GM23338 (cell line): ENCODE measurements around the gene SF1. TPM values are rescaled to one million over a fixed set of nuclear protein-coding genes. Genes with fewer than 3 reads are reported as not detected.

Experiments used
- ATAC-seq: fragments of 200-7000 bp; cut with Tn5 transposase; 3 replicates; pipeline ENCODE4 v1.9.1; 2020
- DNase-seq: peaks from one replicate; pipeline ENCODE4 v3.0.0-alpha.2; 2015; ENCODE audit warnings: low spot score
- H2AFZ ChIP-seq: fragments of 200-600 bp; sonication (generic); 2 replicates; pipeline ENCODE4 v1.8.0; 2016; ENCODE audit warnings: antibody characterized with exemption, mild to moderate bottlenecking, moderate library complexity
- H3F3A ChIP-seq: fragments of 200-600 bp; sonication (generic); replicated peaks from 2 replicates; pipeline ENCODE4 v1.8.0; 2017; ENCODE audit warnings: antibody characterized with exemption, mixed run types, low read depth
- H3K27ac ChIP-seq: fragments of 200-600 bp; sonication (generic); 2 replicates; pipeline ENCODE4 v1.6.1; 2016; ENCODE audit warnings: low read depth
- H3K27me3 ChIP-seq: fragments of 200-600 bp; sonication (generic); 2 replicates; pipeline ENCODE4 v1.8.0; 2016; ENCODE audit warnings: mild to moderate bottlenecking, mixed run types, moderate library complexity; ENCODE audit not compliant: insufficient read depth
- H3K36me3 ChIP-seq: fragments of 200-600 bp; sonication (generic); 2 replicates; pipeline ENCODE4 v1.8.0; 2016; ENCODE audit warnings: mild to moderate bottlenecking; ENCODE audit not compliant: insufficient read depth
- H3K4me1 ChIP-seq: fragments of 200-600 bp; sonication (generic); 2 replicates; pipeline ENCODE4 v1.8.0; 2016; ENCODE audit warnings: mild to moderate bottlenecking, moderate library complexity; ENCODE audit not compliant: insufficient read depth
- H3K4me2 ChIP-seq: fragments of 200-600 bp; sonication (generic); 2 replicates; pipeline ENCODE4 v1.7.1; 2017; ENCODE audit warnings: mixed run types
- H3K4me3 ChIP-seq: fragments of 200-600 bp; sonication (generic); 2 replicates; pipeline ENCODE4 v1.6.1; 2016; ENCODE audit warnings: mixed run types
- H3K79me2 ChIP-seq: fragments of 200-600 bp; sonication (generic); replicated peaks from 2 replicates; pipeline ENCODE4 v1.8.0; 2017; ENCODE audit warnings: mild to moderate bottlenecking; ENCODE audit not compliant: insufficient read depth
- H3K9me2 ChIP-seq: fragments of 200-600 bp; sonication (generic); 2 replicates; pipeline ENCODE4 v1.8.0; 2017; ENCODE audit not compliant: insufficient read depth
- H4K20me1 ChIP-seq: fragments of 200-600 bp; sonication (generic); replicated peaks from 2 replicates; pipeline ENCODE4 v1.8.0; 2017; ENCODE audit warnings: mild to moderate bottlenecking; ENCODE audit not compliant: insufficient read depth
- H3K27ac Mint-ChIP-seq: 2 replicates; pipeline ENCODE4 v1.8.0; 2020; ENCODE audit warnings: inconsistent platforms, mild to moderate bottlenecking, moderate library complexity, mixed read lengths
- H3K27me3 Mint-ChIP-seq: 3 replicates; pipeline ENCODE4 v1.8.0; 2022; ENCODE audit warnings: low read depth, mild to moderate bottlenecking, moderate library complexity, mixed read lengths, inconsistent platforms; ENCODE audit not compliant: insufficient read depth, poor library complexity
- H3K36me3 Mint-ChIP-seq: 3 replicates; pipeline ENCODE4 v1.8.0; 2021; ENCODE audit warnings: low read depth, mild to moderate bottlenecking, inconsistent platforms, moderate library complexity, mixed read lengths
- H3K4me1 Mint-ChIP-seq: 3 replicates; pipeline ENCODE4 v1.8.0; 2020; ENCODE audit warnings: mild to moderate bottlenecking, inconsistent platforms, mixed read lengths
- H3K4me3 Mint-ChIP-seq: 3 replicates; pipeline ENCODE4 v1.8.0; 2021; ENCODE audit warnings: moderate library complexity, mild to moderate bottlenecking, inconsistent platforms, mixed read lengths
- H3K9me3 Mint-ChIP-seq: 3 replicates; pipeline ENCODE4 v1.8.0; 2020; ENCODE audit warnings: moderate library complexity, mild to moderate bottlenecking, inconsistent platforms, mixed read lengths
- CTCF ChIP-seq, 2 experiments: fragments of 200-600 bp in 1 of 2; sonication (generic) in 1 of 2; conservative IDR thresholded peaks; 2 replicates each; pipeline versions ENCODE4 v1.5.1 to v1.6.1; 2016 to 2017; ENCODE audit warnings: antibody characterized with exemption in 2 of 2, low read depth in 2 of 2, mild to moderate bottlenecking in 2 of 2, moderate library complexity in 1 of 2
- NANOG ChIP-seq: IDR thresholded peaks from 2 replicates; pipeline ENCODE4 v1.6.1; 2016; ENCODE audit warnings: antibody characterized with exemption, borderline replicate concordance
- REST ChIP-seq: IDR thresholded peaks from one replicate; pipeline ENCODE4 v1.6.1; 2018; ENCODE audit warnings: antibody characterized with exemption; ENCODE audit not compliant: unreplicated experiment
- STAT1 ChIP-seq: IDR thresholded peaks from one replicate; pipeline ENCODE4 v1.6.1; 2016; ENCODE audit warnings: antibody characterized with exemption; ENCODE audit not compliant: unreplicated experiment
- polyA plus RNA-seq: library from polyadenylated mRNA; unstranded; fragments of >200 nt; fragmentation: Nextera tagmentation; extraction: Ambion mirVana; gene quantifications from 2 replicates; pipeline ENCODE4 v1.2.1, GENCODE V29; 2016
- total RNA-seq: library from RNA; depleted of rRNA; stranded (reverse); fragments of >200 nt; shearing (Covaris generic); gene quantifications from 2 replicates; pipeline ENCODE4 v1.2.3, GENCODE V29; 2014

The SF1 gene
- total and polyA plus RNA-seq, 2 experiments from 2014 or later = 76.9 to 252 TPM

GRCh38 chr11:64743591-64744543 lies 34.5 kb downstream of the SF1 start, which contains the start of gene RASGRP2:
TSS of gene RASGRP2 (minus strand) at chr11:64744142. CDS start at chr11:64742866, 1,276 bp downstream.
- Histone ChIP-seq H3K9me2 (no peaks in the 10 kb centered on the region), H3K36me3 (no peaks in the 10 kb centered on the region), H3K4me3 (peak within 1 kb of the TSS; percentile 84), H3K27me3 (peaks cover 34% of the 10 kb centered on the region), H2AFZ (peak within 1 kb of the TSS; percentile 14; the same call in 1 of the 2 replicates), H4K20me1 (no peaks in the 10 kb centered on the region), H3K4me2 (peak within 1 kb of the TSS; percentile 98), H3K4me1 (peaks cover 31% of the 10 kb centered on the region), H3F3A (peaks cover 18% of the 10 kb centered on the region), H3K27ac (no peak within 1 kb of the TSS), H3K79me2 (no peaks in the 10 kb centered on the region)
- TF ChIP-seq CTCF (conservative IDR thresholded peaks at IDR 0.05; ENCODE audit: low read depth in 2 of 2) (peak; percentile 75 to 86), REST (no peak)
- no peaks in the 10 kb centered on the region; the same call in 2 of the 3 replicates for H3K9me3 Mint-ChIP-seq
- ATAC-seq (peak; percentile 30), DNase-seq (peak; percentile 81)
- H3K27me3 Mint-ChIP-seq = peaks cover 39% of the 10 kb centered on the region
- peak within 1 kb of the TSS; percentile 73 for H3K4me3 Mint-ChIP-seq
- H3K27ac Mint-ChIP-seq = no peak within 1 kb of the TSS
- peaks cover 19% of the 10 kb centered on the region for H3K36me3 Mint-ChIP-seq
- peaks cover 37% of the 10 kb centered on the region for H3K4me1 Mint-ChIP-seq

GRCh38 chr11:64742889-64743590 lies 35.3 kb downstream of the SF1 start:
- DNase-seq (peak; percentile 70), ATAC-seq (peak; percentile 20)
- peaks cover 39% of the 10 kb centered on the region for H3K27me3 Mint-ChIP-seq
- Histone ChIP-seq H4K20me1 (no peaks in the 10 kb centered on the region), H3K4me1 (peaks cover 37% of the 10 kb centered on the region), H3K27me3 (peaks cover 34% of the 10 kb centered on the region), H3K4me2 (peak overlapping the region; percentile 92), H3K9me2 (no peaks in the 10 kb centered on the region), H3K36me3 (no peaks in the 10 kb centered on the region), H3K27ac (no peak overlapping the region), H3K4me3 (peak overlapping the region; percentile 84), H2AFZ (peak overlapping the region; percentile 43), H3F3A (peaks cover 18% of the 10 kb centered on the region), H3K79me2 (no peaks in the 10 kb centered on the region)
- peaks cover 23% of the 10 kb centered on the region for H3K36me3 Mint-ChIP-seq
- peaks cover 37% of the 10 kb centered on the region for H3K4me1 Mint-ChIP-seq
- H3K27ac Mint-ChIP-seq = no peak overlapping the region
- H3K4me3 Mint-ChIP-seq = peak overlapping the region; percentile 14; the same call in 1 of the 3 replicates
- no peaks in the 10 kb centered on the region; the same call in 2 of the 3 replicates for H3K9me3 Mint-ChIP-seq
- TF ChIP-seq NANOG (no peak), CTCF (conservative IDR thresholded peaks at IDR 0.05; ENCODE audit: low read depth in 2 of 2) (peak; percentile 58 to 66), STAT1 (no peak)
